ENCODE data around the gene SAPCD2.

SAPCD2 gene

GRCh38 chr9:137017071-137017470, 53.3 kb downstream of the SAPCD2 start:
- no peak for DNase-seq (ENCODE audit: low spot score)

- no peak for DNase-seq (ENCODE audit: low spot score)
Observed at GRCh38 chr9:137016436-137016835, 53.9 kb downstream of the SAPCD2 start.

GRCh38 chr9:137015976-137016375, 54.4 kb downstream of the SAPCD2 start:
- DNase-seq (ENCODE audit: low spot score) = no peak

GRCh38 chr9:137015540-137015930, 54.8 kb downstream of the SAPCD2 start:
- no peak for DNase-seq (ENCODE audit: low spot score)

GRCh38 chr9:137014776-137015539, 55.4 kb downstream of the SAPCD2 start:
- DNase-seq (ENCODE audit: low spot score) = no peak

- DNase-seq (ENCODE audit: low spot score) = no peak
Observed at GRCh38 chr9:137014166-137014565, 56.2 kb downstream of the SAPCD2 start.

GRCh38 chr9:137013571-137013940, 56.8 kb downstream of the SAPCD2 start:
- DNase-seq (ENCODE audit: low spot score) = no peak

- DNase-seq (ENCODE audit: low spot score) = no peak
Observed at GRCh38 chr9:137012694-137013570, 57.4 kb downstream of the SAPCD2 start.
